Measurements from ENCODE around the gene OBSCN. TPM values are rescaled to one million over a fixed set of nuclear protein-coding genes. Genes with fewer than 3 reads are reported as not detected.

OBSCN gene
- total and polyA plus RNA-seq, 2 donors (not counting 1 experiment from before 2014, with no cell fraction given) = 10.0 to 63.9 TPM

GRCh38 chr1:228170666-228171065 is 37.2 kb upstream of the OBSCN start:
- H3K4me1 Mint-ChIP-seq = peaks cover 16% of the 10 kb centered on the region
- Histone ChIP-seq H4K20me1 (ENCODE audit: control insufficient read depth, insufficient read depth, low read length, poor library complexity, severe bottlenecking) (peaks cover 33% of the 10 kb centered on the region), H3K36me3 (replicated peaks in 1 of 2; ENCODE audit: control extremely low read depth in 1 of 2, control insufficient read depth in 1 of 2, extremely low read depth in 1 of 2, insufficient read depth in 2 of 2, low read length in 1 of 2) (peaks cover 0 to 10% of the 10 kb centered on the region in 2 experiments), H3K4me1 (ENCODE audit: control insufficient read depth in 2 of 2, insufficient read depth in 2 of 2, low read length in 2 of 2) (peaks cover 8 to 10% of the 10 kb centered on the region in 2 donors), H3K9ac (ENCODE audit: low read length) (no peak overlapping the region), H3K27me3 (replicated peaks in 1 of 4; ENCODE audit: control extremely low read depth in 1 of 4, control insufficient read depth in 3 of 4, insufficient read depth in 4 of 4, low read length in 3 of 4) (no peaks in the 10 kb centered on the region), H2AFZ (ENCODE audit: insufficient read depth, low read depth, low read length, poor library complexity, severe bottlenecking) (no peak overlapping the region), H3K9me3 (ENCODE audit: control extremely low read depth in 1 of 3, control insufficient read depth in 2 of 3, insufficient read depth in 1 of 3, low read length in 2 of 3) (peaks cover 0 to 12% (median 0%) of the 10 kb centered on the region in 3 donors), H3K79me2 (ENCODE audit: control insufficient read depth, insufficient read depth, low read length) (peaks cover 81% of the 10 kb centered on the region), H3K4me3 (ENCODE audit: control extremely low read depth in 1 of 5, extremely low read depth in 1 of 5, insufficient read depth in 1 of 5, low read depth in 2 of 5, low read length in 4 of 5) (no peak overlapping the region), H3K4me2 (replicated peaks; ENCODE audit: low read depth, low read length, poor library complexity, severe bottlenecking) (no peak overlapping the region), H3K27ac (ENCODE audit: low read length in 2 of 2) (no peak overlapping the region)
- ChIA-PET POLR2A (no interaction called here), CTCF (interaction anchor here (1.0 to 1.8 kb wide), 2 partner anchors 40 to 48 kb away, joined by 3 to 5 read pairs; no protein-coding TSS in a partner anchor)
- DNase-seq (no peak), ATAC-seq (ENCODE audit: low read depth) (no peak)
- intact Hi-C loops (cut with micrococcal nuclease) = no loop called here
- H3K4me3 Mint-ChIP-seq = no peak overlapping the region
- WGBS (ENCODE audit: insufficient coverage) = 100% methylated on average over 5 of the region's 7 CpGs
- TF ChIP-seq CTCF (IDR thresholded peaks at IDR 0.05) (no peak), EZH2 (IDR thresholded peaks at IDR 0.05; ENCODE audit: borderline replicate concordance, insufficient read depth, low read depth, low read length, poor library complexity, severe bottlenecking) (no peak)
- H3K27me3 Mint-ChIP-seq = no peaks in the 10 kb centered on the region
- no peak overlapping the region for H3K27ac Mint-ChIP-seq
- no peaks in the 10 kb centered on the region for H3K9me3 Mint-ChIP-seq (ENCODE audit: insufficient read depth)

- no peak for ATAC-seq (ENCODE audit: low read depth)
- H2AFZ ChIP-seq (ENCODE audit: insufficient read depth, low read depth, low read length, poor library complexity, severe bottlenecking) = no peak overlapping the region
- peaks cover 16% of the 10 kb centered on the region for H3K4me1 Mint-ChIP-seq
- H4K20me1 ChIP-seq (ENCODE audit: control insufficient read depth, insufficient read depth, low read length, poor library complexity, severe bottlenecking) = peaks cover 34% of the 10 kb centered on the region
- TF ChIP-seq CTCF (IDR thresholded peaks at IDR 0.05) (no peak), EZH2 (IDR thresholded peaks at IDR 0.05; ENCODE audit: borderline replicate concordance, insufficient read depth, low read depth, low read length, poor library complexity, severe bottlenecking) (no peak)
- no peak overlapping the region for H3K27ac ChIP-seq (ENCODE audit: low read length in 2 of 2)
- no peak overlapping the region for H3K4me3 ChIP-seq (ENCODE audit: control extremely low read depth in 1 of 5, extremely low read depth in 1 of 5, insufficient read depth in 1 of 5, low read depth in 2 of 5, low read length in 4 of 5)
- CTCF ChIA-PET = interaction anchor here (1.0 kb wide), 1 partner anchor 49 kb away, joined by 3 read pairs; no protein-coding TSS in a partner anchor
- no peaks in the 10 kb centered on the region for H3K9me3 Mint-ChIP-seq (ENCODE audit: insufficient read depth)
- no peak overlapping the region for H3K4me2 ChIP-seq (replicated peaks; ENCODE audit: low read depth, low read length, poor library complexity, severe bottlenecking)
- DNase-seq = no peak
- no peak overlapping the region for H3K4me3 Mint-ChIP-seq
- peaks cover 0 to 10% of the 10 kb centered on the region in 2 experiments for H3K36me3 ChIP-seq (replicated peaks in 1 of 2; ENCODE audit: control extremely low read depth in 1 of 2, control insufficient read depth in 1 of 2, extremely low read depth in 1 of 2, insufficient read depth in 2 of 2, low read length in 1 of 2)
- peaks cover 0 to 12% (median 0%) of the 10 kb centered on the region in 3 donors for H3K9me3 ChIP-seq (ENCODE audit: control extremely low read depth in 1 of 3, control insufficient read depth in 2 of 3, insufficient read depth in 1 of 3, low read length in 2 of 3)
- H3K27me3 Mint-ChIP-seq = no peaks in the 10 kb centered on the region
- POLR2A ChIA-PET = no interaction called here
- peaks cover 86% of the 10 kb centered on the region for H3K79me2 ChIP-seq (ENCODE audit: control insufficient read depth, insufficient read depth, low read length)
- H3K27ac Mint-ChIP-seq = no peak overlapping the region
- no peak overlapping the region for H3K9ac ChIP-seq (ENCODE audit: low read length)
- 86% methylated on average over 10 of the region's 10 CpGs for WGBS (ENCODE audit: insufficient coverage)
- peaks cover 6 to 8% of the 10 kb centered on the region in 2 donors for H3K4me1 ChIP-seq (ENCODE audit: control insufficient read depth in 2 of 2, insufficient read depth in 2 of 2, low read length in 2 of 2)
- intact Hi-C loops (cut with micrococcal nuclease) = no loop called here
- no peaks in the 10 kb centered on the region for H3K27me3 ChIP-seq (replicated peaks in 1 of 4; ENCODE audit: control extremely low read depth in 1 of 4, control insufficient read depth in 3 of 4, insufficient read depth in 4 of 4, low read length in 3 of 4)
Observed at GRCh38 chr1:228171221-228171891, 36.5 kb upstream of the OBSCN start.
